Neural cell (in vitro differentiated cells): Measurements from ENCODE around the gene ZNRF2. TPM values are rescaled to one million over a fixed set of nuclear protein-coding genes. Genes with fewer than 3 reads are reported as not detected.

ENCODE experiments used
- H2AFZ ChIP-seq: fragments of 200-600, 300-800 bp; sonication (generic), shearing (Covaris generic); 2 replicates; pipeline ENCODE4 v1.6.0; 2014; ENCODE audit warnings: low read depth, mild to moderate bottlenecking, antibody characterized with exemption, low read length, moderate library complexity
- H3F3A ChIP-seq: fragments of 200-600 bp; shearing (Covaris generic); 2 replicates; pipeline ENCODE4 v1.6.1; 2016; ENCODE audit warnings: mild to moderate bottlenecking, moderate library complexity, mixed read lengths, antibody characterized with exemption, low read length; ENCODE audit not compliant: insufficient read depth, poor library complexity, severe bottlenecking
- H3K27ac ChIP-seq: fragments of 200-600, 300-800 bp; sonication (generic), shearing (Covaris generic); 2 replicates; pipeline ENCODE4 v1.5.1; 2014; ENCODE audit warnings: mild to moderate bottlenecking, low read length, moderate library complexity
- H3K27me3 ChIP-seq: fragments of 300-800, 200-600 bp; sonication (generic), shearing (Covaris generic); 2 replicates; pipeline ENCODE4 v1.6.0; 2014; ENCODE audit warnings: mild to moderate bottlenecking, low read depth, low read length, moderate library complexity; ENCODE audit not compliant: insufficient read depth
- H3K36me3 ChIP-seq: fragments of 300-800, 200-600 bp; sonication (generic), shearing (Covaris generic); 2 replicates; pipeline ENCODE4 v1.5.1; 2014; ENCODE audit warnings: mild to moderate bottlenecking, antibody characterized with exemption, low read length, moderate library complexity; ENCODE audit not compliant: insufficient read depth
- H3K4me2 ChIP-seq: fragments of 300-800, 200-600 bp; sonication (generic), shearing (Covaris generic); 2 replicates; pipeline ENCODE4 v1.6.0; 2014; ENCODE audit warnings: mild to moderate bottlenecking, low read length
- H3K4me3 ChIP-seq: fragments of 300-800, 200-600 bp; sonication (generic), shearing (Covaris generic); 2 replicates; pipeline ENCODE4 v1.5.1; 2014; ENCODE audit warnings: mild to moderate bottlenecking, low read length, moderate library complexity
- H3K79me2 ChIP-seq: fragments of 200-600 bp; shearing (Covaris generic); replicated peaks from 2 replicates; pipeline ENCODE4 v1.6.0; 2014; ENCODE audit warnings: mild to moderate bottlenecking, low read length, moderate library complexity; ENCODE audit not compliant: insufficient read depth
- H3K9ac ChIP-seq: fragments of 300-800, 200-600 bp; sonication (generic), shearing (Covaris generic); 2 replicates; pipeline ENCODE4 v1.6.1; 2016; ENCODE audit warnings: mild to moderate bottlenecking, low read length, mixed read lengths
- H3K9me2 ChIP-seq: fragments of 200-600 bp; shearing (Covaris generic); 2 replicates; pipeline ENCODE4 v1.6.1; 2016; ENCODE audit warnings: mild to moderate bottlenecking, low read length, mixed read lengths; ENCODE audit not compliant: insufficient read depth
- H3K9me3 ChIP-seq: fragments of 200-600, 300-800 bp; sonication (generic), shearing (Covaris generic); 2 replicates; pipeline ENCODE4 v1.6.1; 2016; ENCODE audit warnings: mild to moderate bottlenecking, mixed run types, low read length, moderate library complexity, mixed read lengths
- H4K20me1 ChIP-seq: fragments of 200-600 bp; shearing (Covaris generic); 2 replicates; pipeline ENCODE4 v1.6.1; 2016; ENCODE audit warnings: mild to moderate bottlenecking, mixed run types; ENCODE audit not compliant: insufficient read depth
- EP300 ChIP-seq: fragments of 450-650 bp; conservative IDR thresholded peaks from 2 replicates; pipeline ENCODE4 v1.6.1; 2014; ENCODE audit warnings: antibody characterized with exemption, mild to moderate bottlenecking, moderate library complexity; ENCODE audit not compliant: poor library complexity, severe bottlenecking
- EZH2 ChIP-seq: fragments of 200-600, 300-800 bp; shearing (Covaris generic), sonication (generic); IDR thresholded peaks from 2 replicates; pipeline ENCODE4 v1.6.1; 2014; ENCODE audit warnings: antibody characterized with exemption, low read length, borderline replicate concordance, mild to moderate bottlenecking; ENCODE audit not compliant: insufficient read depth, poor library complexity, severe bottlenecking
- MXI1 ChIP-seq: fragments of 450-650 bp; conservative IDR thresholded peaks from 2 replicates; pipeline ENCODE4 v1.6.1; 2014; ENCODE audit warnings: antibody characterized with exemption, mild to moderate bottlenecking; ENCODE audit not compliant: poor library complexity, severe bottlenecking
- POLR2AphosphoS5 ChIP-seq: IDR thresholded peaks from 2 replicates; pipeline ENCODE4 v1.6.1; 2012
- RAD21 ChIP-seq: fragments of 450-650 bp; conservative IDR thresholded peaks from 2 replicates; pipeline ENCODE4 v1.6.1; 2014; ENCODE audit warnings: antibody characterized with exemption, mild to moderate bottlenecking, moderate library complexity
- SMC3 ChIP-seq: fragments of 450-650 bp; conservative IDR thresholded peaks from 2 replicates; pipeline ENCODE4 v1.6.1; 2014; ENCODE audit warnings: antibody characterized with exemption, mild to moderate bottlenecking, moderate library complexity; ENCODE audit not compliant: poor library complexity
- TAF1 ChIP-seq: IDR thresholded peaks from 2 replicates; pipeline ENCODE4 v1.6.1; 2012; ENCODE audit warnings: low read depth
- polyA plus RNA-seq: library from polyadenylated mRNA; depleted of rRNA; stranded (reverse); fragments of >200 nt; gene quantifications from 2 replicates; pipeline ENCODE4 v1.2.3, GENCODE V29; 2014
- TF ChIP-seq, protein P1 (sequence below): IDR thresholded peaks from 2 replicates; pipeline ENCODE4 v1.6.1; 2012; ENCODE audit warnings: borderline replicate concordance
- TF ChIP-seq, protein P2 (sequence below): fragments of 450-650 bp; IDR thresholded peaks from 2 replicates; pipeline ENCODE4 v1.5.1; 2014; ENCODE audit warnings: antibody characterized with exemption, mild to moderate bottlenecking, moderate library complexity; ENCODE audit not compliant: poor library complexity, severe bottlenecking

ZNRF2 gene
- polyA plus RNA-seq, 1 donor from 2014 or later, result 12.2 TPM

GRCh38 chr7:30322271-30323005, 38.0 kb downstream of the ZNRF2 start:
- Histone ChIP-seq H3K79me2 (peaks cover 6% of the 10 kb centered on the region), H2AFZ (no peak overlapping the region), H3K27me3 (no peaks in the 10 kb centered on the region), H3K9me2 (no peaks in the 10 kb centered on the region), H4K20me1 (no peaks in the 10 kb centered on the region), H3F3A (no peaks in the 10 kb centered on the region), H3K9ac (no peak overlapping the region), H3K9me3 (no peaks in the 10 kb centered on the region), H3K4me3 (no peak overlapping the region), H3K27ac (no peak overlapping the region), H3K36me3 (no peaks in the 10 kb centered on the region), H3K4me2 (no peak overlapping the region)
- no peak for TF ChIP-seq EZH2
- TF ChIP-seq POLR2AphosphoS5, result no peak
- TF ChIP-seq MXI1, result no peak
- TF ChIP-seq, protein P1, sequence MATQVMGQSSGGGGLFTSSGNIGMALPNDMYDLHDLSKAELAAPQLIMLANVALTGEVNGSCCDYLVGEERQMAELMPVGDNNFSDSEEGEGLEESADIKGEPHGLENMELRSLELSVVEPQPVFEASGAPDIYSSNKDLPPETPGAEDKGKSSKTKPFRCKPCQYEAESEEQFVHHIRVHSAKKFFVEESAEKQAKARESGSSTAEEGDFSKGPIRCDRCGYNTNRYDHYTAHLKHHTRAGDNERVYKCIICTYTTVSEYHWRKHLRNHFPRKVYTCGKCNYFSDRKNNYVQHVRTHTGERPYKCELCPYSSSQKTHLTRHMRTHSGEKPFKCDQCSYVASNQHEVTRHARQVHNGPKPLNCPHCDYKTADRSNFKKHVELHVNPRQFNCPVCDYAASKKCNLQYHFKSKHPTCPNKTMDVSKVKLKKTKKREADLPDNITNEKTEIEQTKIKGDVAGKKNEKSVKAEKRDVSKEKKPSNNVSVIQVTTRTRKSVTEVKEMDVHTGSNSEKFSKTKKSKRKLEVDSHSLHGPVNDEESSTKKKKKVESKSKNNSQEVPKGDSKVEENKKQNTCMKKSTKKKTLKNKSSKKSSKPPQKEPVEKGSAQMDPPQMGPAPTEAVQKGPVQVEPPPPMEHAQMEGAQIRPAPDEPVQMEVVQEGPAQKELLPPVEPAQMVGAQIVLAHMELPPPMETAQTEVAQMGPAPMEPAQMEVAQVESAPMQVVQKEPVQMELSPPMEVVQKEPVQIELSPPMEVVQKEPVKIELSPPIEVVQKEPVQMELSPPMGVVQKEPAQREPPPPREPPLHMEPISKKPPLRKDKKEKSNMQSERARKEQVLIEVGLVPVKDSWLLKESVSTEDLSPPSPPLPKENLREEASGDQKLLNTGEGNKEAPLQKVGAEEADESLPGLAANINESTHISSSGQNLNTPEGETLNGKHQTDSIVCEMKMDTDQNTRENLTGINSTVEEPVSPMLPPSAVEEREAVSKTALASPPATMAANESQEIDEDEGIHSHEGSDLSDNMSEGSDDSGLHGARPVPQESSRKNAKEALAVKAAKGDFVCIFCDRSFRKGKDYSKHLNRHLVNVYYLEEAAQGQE, result no peak
- TF ChIP-seq, protein P2, sequence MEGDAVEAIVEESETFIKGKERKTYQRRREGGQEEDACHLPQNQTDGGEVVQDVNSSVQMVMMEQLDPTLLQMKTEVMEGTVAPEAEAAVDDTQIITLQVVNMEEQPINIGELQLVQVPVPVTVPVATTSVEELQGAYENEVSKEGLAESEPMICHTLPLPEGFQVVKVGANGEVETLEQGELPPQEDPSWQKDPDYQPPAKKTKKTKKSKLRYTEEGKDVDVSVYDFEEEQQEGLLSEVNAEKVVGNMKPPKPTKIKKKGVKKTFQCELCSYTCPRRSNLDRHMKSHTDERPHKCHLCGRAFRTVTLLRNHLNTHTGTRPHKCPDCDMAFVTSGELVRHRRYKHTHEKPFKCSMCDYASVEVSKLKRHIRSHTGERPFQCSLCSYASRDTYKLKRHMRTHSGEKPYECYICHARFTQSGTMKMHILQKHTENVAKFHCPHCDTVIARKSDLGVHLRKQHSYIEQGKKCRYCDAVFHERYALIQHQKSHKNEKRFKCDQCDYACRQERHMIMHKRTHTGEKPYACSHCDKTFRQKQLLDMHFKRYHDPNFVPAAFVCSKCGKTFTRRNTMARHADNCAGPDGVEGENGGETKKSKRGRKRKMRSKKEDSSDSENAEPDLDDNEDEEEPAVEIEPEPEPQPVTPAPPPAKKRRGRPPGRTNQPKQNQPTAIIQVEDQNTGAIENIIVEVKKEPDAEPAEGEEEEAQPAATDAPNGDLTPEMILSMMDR, result no peak
- no peak for TF ChIP-seq SMC3
- no peak for TF ChIP-seq RAD21
- TF ChIP-seq TAF1, result no peak
- no peak for TF ChIP-seq EP300

DNA sequence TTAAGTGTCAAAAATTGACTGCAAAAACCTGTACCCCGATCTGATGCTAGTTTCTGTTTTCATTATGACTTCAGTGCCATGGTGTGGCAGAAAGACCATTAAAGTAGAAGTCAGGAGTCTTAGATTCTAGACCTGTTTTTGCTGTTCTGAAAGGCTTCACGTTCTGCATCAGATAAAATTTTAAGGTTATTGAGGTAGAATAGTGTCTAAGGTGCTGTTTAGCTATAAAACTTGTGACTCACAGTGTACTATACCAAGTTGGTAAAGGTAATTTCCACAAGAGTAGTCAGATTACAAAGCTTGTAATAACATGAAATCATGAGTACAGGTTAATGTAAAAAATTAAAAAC, 38.6 kb downstream of the ZNRF2 start:
- no peaks in the 10 kb centered on the region for H3K9me2 ChIP-seq
- no peak for TF ChIP-seq EZH2
- no peak overlapping the region for H2AFZ ChIP-seq
- H3K4me2 ChIP-seq, result no peak overlapping the region
- H3K36me3 ChIP-seq, result no peaks in the 10 kb centered on the region
- no peaks in the 10 kb centered on the region for H3K27me3 ChIP-seq
- no peaks in the 10 kb centered on the region for H3F3A ChIP-seq
- H4K20me1 ChIP-seq, result no peaks in the 10 kb centered on the region
- H3K79me2 ChIP-seq, result peaks cover 6% of the 10 kb centered on the region
- no peak overlapping the region for H3K9ac ChIP-seq
- no peak overlapping the region for H3K4me3 ChIP-seq
- no peak overlapping the region for H3K27ac ChIP-seq
- no peaks in the 10 kb centered on the region for H3K9me3 ChIP-seq
